ENCODE results near the gene KLRC3.
"Not testable (repeated sequence)": the region's sequence is repeated elsewhere in the genome, so short reads cannot be mapped to it uniquely, and the experiment has no call there.

DNA sequence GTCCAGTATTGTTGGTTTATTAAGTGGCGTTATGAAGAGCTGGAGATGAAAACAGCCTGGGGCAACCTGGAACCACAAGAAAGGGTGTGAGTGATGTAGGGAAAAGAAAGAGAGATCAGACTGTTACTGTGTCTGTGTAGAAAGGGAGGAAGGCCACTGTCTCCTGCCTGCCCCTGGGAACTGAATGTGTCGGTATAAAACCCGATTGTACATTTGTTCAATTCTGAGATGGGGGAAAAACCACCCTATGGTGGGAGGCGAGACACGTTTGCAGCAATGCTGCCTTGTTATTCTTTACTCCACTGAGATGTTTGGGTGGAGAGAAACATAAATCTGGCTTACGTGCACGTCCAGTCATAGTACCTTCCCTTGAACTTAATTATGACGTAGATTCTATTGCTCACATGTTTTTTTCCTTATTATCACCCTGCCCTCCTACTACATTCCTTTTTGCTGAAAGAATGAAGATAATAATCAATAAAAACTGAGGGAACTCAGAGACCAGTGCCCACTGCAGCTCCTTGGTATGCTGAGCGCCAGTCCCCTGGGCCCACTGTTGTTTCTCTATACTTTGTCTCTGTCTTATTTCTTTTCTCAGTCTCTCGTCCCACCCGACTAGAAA lies 25.8 kb downstream of the KLRC3 start:
- TF ChIP-seq, protein P1, sequence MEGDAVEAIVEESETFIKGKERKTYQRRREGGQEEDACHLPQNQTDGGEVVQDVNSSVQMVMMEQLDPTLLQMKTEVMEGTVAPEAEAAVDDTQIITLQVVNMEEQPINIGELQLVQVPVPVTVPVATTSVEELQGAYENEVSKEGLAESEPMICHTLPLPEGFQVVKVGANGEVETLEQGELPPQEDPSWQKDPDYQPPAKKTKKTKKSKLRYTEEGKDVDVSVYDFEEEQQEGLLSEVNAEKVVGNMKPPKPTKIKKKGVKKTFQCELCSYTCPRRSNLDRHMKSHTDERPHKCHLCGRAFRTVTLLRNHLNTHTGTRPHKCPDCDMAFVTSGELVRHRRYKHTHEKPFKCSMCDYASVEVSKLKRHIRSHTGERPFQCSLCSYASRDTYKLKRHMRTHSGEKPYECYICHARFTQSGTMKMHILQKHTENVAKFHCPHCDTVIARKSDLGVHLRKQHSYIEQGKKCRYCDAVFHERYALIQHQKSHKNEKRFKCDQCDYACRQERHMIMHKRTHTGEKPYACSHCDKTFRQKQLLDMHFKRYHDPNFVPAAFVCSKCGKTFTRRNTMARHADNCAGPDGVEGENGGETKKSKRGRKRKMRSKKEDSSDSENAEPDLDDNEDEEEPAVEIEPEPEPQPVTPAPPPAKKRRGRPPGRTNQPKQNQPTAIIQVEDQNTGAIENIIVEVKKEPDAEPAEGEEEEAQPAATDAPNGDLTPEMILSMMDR (IDR thresholded peaks at IDR 0.05): not testable (repeated sequence)
- not testable (repeated sequence) for TF ChIP-seq POLR2A (IDR thresholded peaks at IDR 0.05)

All from heart left ventricle (tissue), 13 donors.